ENCODE measurements around the gene IL37.

DNA sequence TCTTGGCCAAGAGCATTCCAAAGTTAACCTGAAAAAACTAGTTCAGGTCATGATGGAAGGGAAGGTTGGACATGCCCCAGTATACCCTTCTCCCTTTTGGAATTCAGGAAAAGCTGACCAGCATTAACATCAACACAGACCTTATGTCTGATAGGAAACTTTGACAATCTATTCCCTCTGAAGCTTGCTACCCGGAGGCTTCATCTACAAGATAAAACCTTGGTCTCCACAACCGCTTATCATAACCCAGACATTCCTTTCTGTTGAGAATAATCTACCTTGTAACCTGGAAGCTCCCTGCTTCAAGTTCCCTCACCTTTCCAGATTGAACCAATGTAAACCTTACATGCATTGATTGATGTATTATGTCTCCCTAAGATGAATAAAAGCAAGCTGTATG, 24.7 kb upstream of the IL37 start:
- TF ChIP-seq POLR2AphosphoS5 (IDR thresholded peaks at IDR 0.05) (no peak), POLR2A (IDR thresholded peaks at IDR 0.05) (no peak), EP300 (IDR thresholded peaks at IDR 0.05) (no peak)
- TF ChIP-seq, protein P1, sequence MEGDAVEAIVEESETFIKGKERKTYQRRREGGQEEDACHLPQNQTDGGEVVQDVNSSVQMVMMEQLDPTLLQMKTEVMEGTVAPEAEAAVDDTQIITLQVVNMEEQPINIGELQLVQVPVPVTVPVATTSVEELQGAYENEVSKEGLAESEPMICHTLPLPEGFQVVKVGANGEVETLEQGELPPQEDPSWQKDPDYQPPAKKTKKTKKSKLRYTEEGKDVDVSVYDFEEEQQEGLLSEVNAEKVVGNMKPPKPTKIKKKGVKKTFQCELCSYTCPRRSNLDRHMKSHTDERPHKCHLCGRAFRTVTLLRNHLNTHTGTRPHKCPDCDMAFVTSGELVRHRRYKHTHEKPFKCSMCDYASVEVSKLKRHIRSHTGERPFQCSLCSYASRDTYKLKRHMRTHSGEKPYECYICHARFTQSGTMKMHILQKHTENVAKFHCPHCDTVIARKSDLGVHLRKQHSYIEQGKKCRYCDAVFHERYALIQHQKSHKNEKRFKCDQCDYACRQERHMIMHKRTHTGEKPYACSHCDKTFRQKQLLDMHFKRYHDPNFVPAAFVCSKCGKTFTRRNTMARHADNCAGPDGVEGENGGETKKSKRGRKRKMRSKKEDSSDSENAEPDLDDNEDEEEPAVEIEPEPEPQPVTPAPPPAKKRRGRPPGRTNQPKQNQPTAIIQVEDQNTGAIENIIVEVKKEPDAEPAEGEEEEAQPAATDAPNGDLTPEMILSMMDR (IDR thresholded peaks at IDR 0.05): no peak
